ENCODE results near the gene TENM4.

Gene TENM4

GRCh38 chr11:79084382-79084781, 356.4 kb downstream of the TENM4 start:
- TF ChIP-seq, protein P1, sequence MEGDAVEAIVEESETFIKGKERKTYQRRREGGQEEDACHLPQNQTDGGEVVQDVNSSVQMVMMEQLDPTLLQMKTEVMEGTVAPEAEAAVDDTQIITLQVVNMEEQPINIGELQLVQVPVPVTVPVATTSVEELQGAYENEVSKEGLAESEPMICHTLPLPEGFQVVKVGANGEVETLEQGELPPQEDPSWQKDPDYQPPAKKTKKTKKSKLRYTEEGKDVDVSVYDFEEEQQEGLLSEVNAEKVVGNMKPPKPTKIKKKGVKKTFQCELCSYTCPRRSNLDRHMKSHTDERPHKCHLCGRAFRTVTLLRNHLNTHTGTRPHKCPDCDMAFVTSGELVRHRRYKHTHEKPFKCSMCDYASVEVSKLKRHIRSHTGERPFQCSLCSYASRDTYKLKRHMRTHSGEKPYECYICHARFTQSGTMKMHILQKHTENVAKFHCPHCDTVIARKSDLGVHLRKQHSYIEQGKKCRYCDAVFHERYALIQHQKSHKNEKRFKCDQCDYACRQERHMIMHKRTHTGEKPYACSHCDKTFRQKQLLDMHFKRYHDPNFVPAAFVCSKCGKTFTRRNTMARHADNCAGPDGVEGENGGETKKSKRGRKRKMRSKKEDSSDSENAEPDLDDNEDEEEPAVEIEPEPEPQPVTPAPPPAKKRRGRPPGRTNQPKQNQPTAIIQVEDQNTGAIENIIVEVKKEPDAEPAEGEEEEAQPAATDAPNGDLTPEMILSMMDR (IDR thresholded peaks at IDR 0.05; ENCODE audit: borderline replicate concordance, insufficient read depth, low read depth, low read length): no peak
- H3K4me3 ChIP-seq (ENCODE audit: low read depth, low read length): no peak overlapping the region

DNA sequence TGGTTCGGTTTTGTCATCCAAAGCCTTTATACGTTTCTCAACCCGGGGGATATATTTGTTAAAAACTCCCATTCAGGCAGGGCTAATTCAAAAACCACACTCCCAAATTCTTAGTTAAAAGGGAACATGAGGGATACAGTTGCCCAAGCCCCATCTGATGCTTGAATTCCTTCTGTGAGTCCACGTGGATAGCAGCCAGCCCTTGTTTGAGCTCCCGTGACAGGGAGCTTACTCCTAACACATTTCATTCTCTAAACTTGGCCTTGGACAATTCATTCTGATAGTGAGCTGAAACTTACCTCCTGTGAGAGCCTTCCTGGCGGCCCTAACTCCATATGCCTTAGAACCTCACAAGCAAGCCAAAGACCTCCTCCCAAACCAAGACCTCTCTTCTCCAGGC, 357.5 kb downstream of the TENM4 start:
- TF ChIP-seq, protein P1 (IDR thresholded peaks at IDR 0.05; ENCODE audit: borderline replicate concordance, insufficient read depth, low read depth, low read length): no peak
- H3K4me3 ChIP-seq (ENCODE audit: low read depth, low read length): no peak overlapping the region

DNA sequence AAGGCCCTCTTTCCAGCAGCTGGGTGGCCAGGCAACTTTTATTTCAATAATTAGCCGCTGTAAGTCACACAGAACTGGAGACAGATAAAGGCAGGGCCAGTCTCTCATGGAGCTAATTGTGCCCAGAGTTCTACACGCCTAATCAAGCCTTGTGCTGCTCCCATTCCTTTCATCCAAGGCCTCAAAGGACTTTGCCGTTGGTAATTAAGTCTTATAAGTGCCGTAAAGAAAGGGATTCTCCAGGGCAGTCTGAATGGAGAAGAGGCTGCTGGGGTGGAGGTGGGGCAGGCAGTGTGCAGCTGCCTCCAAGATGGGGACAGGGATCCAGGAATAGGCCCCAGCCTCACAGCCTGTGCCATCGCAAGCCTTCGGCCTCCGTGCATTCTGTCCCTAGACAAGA, 357.9 kb downstream of the TENM4 start:
- H3K4me3 ChIP-seq (ENCODE audit: low read depth, low read length): no peak overlapping the region
- TF ChIP-seq, protein P1 (IDR thresholded peaks at IDR 0.05; ENCODE audit: borderline replicate concordance, insufficient read depth, low read depth, low read length): no peak

DNA sequence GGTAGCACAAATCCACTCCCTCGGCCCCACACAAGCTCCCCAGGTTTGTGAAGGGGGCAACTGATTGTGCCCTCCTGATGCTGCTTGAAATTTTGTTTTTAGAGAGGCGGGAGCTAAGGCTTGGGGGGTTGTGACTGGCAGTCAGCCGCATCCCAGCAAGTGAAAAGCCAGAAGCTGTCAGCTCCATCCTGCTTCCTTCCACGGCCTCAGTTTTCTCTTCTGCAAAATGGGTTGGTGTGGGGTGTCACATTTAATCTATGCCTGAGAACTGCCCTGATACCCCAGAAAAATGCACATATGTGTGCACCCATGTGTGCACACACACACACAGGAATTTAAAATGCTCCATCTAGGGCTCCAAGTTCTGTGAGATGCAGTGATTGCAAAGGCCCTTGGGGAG, 358.6 kb downstream of the TENM4 start:
- H3K4me3 ChIP-seq (ENCODE audit: low read depth, low read length): no peak overlapping the region
- TF ChIP-seq, protein P1 (IDR thresholded peaks at IDR 0.05; ENCODE audit: borderline replicate concordance, insufficient read depth, low read depth, low read length): no peak

DNA sequence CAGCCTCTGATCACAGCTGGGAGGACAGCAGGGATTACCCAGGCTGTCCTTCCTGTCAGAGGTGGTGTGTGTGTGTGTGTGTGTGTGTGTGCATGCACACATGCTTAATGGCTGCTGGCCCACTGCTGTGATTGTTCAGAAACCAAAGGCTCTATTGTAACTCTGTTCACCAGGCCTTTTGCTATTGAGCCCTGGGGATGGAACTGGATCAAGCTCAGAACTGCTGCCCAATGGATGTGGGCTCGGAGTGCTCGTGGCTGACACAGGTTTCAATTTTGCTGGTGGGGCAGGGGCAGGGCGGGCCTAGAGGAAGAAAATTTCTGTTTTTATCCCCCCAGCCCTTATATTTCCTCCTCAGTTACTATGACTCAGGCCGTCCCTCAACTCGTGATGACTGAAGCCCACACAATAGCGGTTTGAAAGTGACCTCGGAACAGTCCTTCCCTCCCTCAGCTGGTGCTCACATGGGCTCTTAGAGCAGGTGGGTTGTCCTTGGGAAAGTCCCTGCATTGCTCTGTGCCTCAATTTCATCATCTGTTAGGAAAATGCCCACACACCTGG, 359.3 kb downstream of the TENM4 start:
- TF ChIP-seq, protein P1 (IDR thresholded peaks at IDR 0.05; ENCODE audit: borderline replicate concordance, insufficient read depth, low read depth, low read length): no peak
- H3K4me3 ChIP-seq (ENCODE audit: low read depth, low read length): no peak overlapping the region

DNA sequence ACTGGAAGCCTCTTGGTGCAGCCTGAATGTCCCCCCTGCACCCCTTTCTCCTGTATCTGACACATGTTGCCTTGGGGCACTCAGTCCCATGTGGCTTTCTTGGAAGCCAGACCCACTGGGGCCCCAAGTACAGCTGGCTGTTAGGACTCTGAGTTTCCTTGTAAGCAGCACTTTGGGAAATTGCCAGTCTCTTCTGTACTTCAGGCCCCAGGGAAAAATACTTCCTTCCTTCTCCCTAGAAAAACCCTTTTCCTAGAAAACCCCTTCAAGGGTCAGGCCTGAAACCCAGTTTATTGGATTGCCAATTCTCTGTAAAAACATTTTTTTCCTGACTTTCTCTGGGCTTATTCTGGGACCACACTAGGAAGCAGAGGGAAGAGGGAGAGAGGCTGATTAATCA, 360.3 kb downstream of the TENM4 start:
- TF ChIP-seq, protein P1 (IDR thresholded peaks at IDR 0.05; ENCODE audit: borderline replicate concordance, insufficient read depth, low read depth, low read length): no peak
- H3K4me3 ChIP-seq (ENCODE audit: low read depth, low read length): no peak overlapping the region

GRCh38 chr11:79078999-79079398, 361.8 kb downstream of the TENM4 start:
- TF ChIP-seq, protein P1 (IDR thresholded peaks at IDR 0.05; ENCODE audit: borderline replicate concordance, insufficient read depth, low read depth, low read length): no peak
- no peak overlapping the region for H3K4me3 ChIP-seq (ENCODE audit: low read depth, low read length)

Data from GM12875 (cell line).